ENCODE measurements around the gene SCML1. TPM values are rescaled to one million over a fixed set of nuclear protein-coding genes. Genes with fewer than 3 reads are reported as not detected.

Gene SCML1
- total RNA-seq, 1 experiment from 2014 or later = 2.7 TPM

DNA sequence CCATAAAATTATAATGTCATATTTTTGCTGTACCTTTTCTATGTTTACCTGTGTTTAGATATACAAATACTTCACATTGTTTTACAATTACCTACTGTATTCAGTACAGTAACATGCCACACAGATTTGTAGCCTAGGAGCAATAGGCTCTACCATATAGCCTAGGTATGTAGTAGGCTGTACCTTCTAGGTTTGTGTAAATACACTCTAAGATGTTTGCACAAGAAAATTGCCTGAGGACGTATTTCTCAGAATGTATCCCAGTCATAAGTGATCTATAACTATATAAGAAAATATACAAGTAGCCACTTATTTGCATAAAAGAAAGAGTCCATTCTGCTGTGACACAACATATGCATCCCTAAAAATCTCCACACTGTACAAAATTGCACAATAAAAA is 36.3 kb upstream of the SCML1 start:
- Histone ChIP-seq H3K27ac (ENCODE audit: low read depth, low read length) (no peak overlapping the region), H3K9me3 (ENCODE audit: control insufficient read depth in 1 of 2, insufficient read depth in 1 of 2, low read depth in 1 of 2, low read length in 2 of 2) (no peaks in the 10 kb centered on the region), H3K4me3 (replicated peaks in 1 of 2; ENCODE audit: low read depth in 1 of 2, low read length in 2 of 2) (no peak overlapping the region), H3K36me3 (ENCODE audit: control insufficient read depth in 1 of 2, insufficient read depth in 2 of 2, low read length in 2 of 2) (no peaks in the 10 kb centered on the region), H3K9me2 (ENCODE audit: insufficient read depth) (no peaks in the 10 kb centered on the region), H3K4me2 (ENCODE audit: low read length) (no peak overlapping the region), H3K4me1 (ENCODE audit: control insufficient read depth in 1 of 2, insufficient read depth in 2 of 2, low read length in 2 of 2) (no peaks in the 10 kb centered on the region), H4K20me1 (ENCODE audit: insufficient read depth) (no peaks in the 10 kb centered on the region), H3K27me3 (ENCODE audit: insufficient read depth, low read length) (no peaks in the 10 kb centered on the region), H3K9ac (ENCODE audit: low read length) (no peak overlapping the region), H2AFZ (ENCODE audit: low read depth, low read length, poor library complexity, severe bottlenecking) (no peak overlapping the region), H3K79me2 (ENCODE audit: insufficient read depth, low read length) (no peaks in the 10 kb centered on the region)
- CTCF ChIA-PET = no interaction called here
- POLR2A ChIA-PET = no interaction called here
- TF ChIP-seq POLR2AphosphoS5 (IDR thresholded peaks at IDR 0.05; ENCODE audit: low read depth, low read length) (no peak), EGR1 (IDR thresholded peaks at IDR 0.05; ENCODE audit: low read depth) (no peak), ELF1 (IDR thresholded peaks at IDR 0.05; ENCODE audit: borderline replicate concordance, low read depth) (no peak), SRF (IDR thresholded peaks at IDR 0.05; ENCODE audit: low read depth) (no peak), YY1 (IDR thresholded peaks at IDR 0.05; ENCODE audit: extremely low read depth, insufficient replicate concordance, low read depth, low read length) (no peak), TCF7L2 (IDR thresholded peaks at IDR 0.05; ENCODE audit: borderline replicate concordance, extremely low read depth, insufficient read depth, insufficient read length) (no peak), EZH2 (IDR thresholded peaks at IDR 0.05) (no peak), RAD21 (IDR thresholded peaks at IDR 0.05; ENCODE audit: low read depth) (no peak), ZFX (IDR thresholded peaks at IDR 0.05) (no peak), JUND (IDR thresholded peaks at IDR 0.05) (no peak), SP1 (IDR thresholded peaks at IDR 0.05; ENCODE audit: low read depth) (no peak), EZH2phosphoT487 (IDR thresholded peaks at IDR 0.05; ENCODE audit: borderline replicate concordance) (no peak), SIN3A (IDR thresholded peaks at IDR 0.05; ENCODE audit: low read depth) (no peak), CEBPB (IDR thresholded peaks at IDR 0.05; ENCODE audit: low read depth) (no peak), ZNF274 (IDR thresholded peaks at IDR 0.05; ENCODE audit: low read depth, low read length) (no peak)
- TF ChIP-seq, protein P1, sequence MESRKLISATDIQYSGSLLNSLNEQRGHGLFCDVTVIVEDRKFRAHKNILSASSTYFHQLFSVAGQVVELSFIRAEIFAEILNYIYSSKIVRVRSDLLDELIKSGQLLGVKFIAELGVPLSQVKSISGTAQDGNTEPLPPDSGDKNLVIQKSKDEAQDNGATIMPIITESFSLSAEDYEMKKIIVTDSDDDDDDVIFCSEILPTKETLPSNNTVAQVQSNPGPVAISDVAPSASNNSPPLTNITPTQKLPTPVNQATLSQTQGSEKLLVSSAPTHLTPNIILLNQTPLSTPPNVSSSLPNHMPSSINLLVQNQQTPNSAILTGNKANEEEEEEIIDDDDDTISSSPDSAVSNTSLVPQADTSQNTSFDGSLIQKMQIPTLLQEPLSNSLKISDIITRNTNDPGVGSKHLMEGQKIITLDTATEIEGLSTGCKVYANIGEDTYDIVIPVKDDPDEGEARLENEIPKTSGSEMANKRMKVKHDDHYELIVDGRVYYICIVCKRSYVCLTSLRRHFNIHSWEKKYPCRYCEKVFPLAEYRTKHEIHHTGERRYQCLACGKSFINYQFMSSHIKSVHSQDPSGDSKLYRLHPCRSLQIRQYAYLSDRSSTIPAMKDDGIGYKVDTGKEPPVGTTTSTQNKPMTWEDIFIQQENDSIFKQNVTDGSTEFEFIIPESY (IDR thresholded peaks at IDR 0.05; ENCODE audit: extremely low read depth, insufficient replicate concordance, low read length) = no peak
- TF ChIP-seq, protein P2, sequence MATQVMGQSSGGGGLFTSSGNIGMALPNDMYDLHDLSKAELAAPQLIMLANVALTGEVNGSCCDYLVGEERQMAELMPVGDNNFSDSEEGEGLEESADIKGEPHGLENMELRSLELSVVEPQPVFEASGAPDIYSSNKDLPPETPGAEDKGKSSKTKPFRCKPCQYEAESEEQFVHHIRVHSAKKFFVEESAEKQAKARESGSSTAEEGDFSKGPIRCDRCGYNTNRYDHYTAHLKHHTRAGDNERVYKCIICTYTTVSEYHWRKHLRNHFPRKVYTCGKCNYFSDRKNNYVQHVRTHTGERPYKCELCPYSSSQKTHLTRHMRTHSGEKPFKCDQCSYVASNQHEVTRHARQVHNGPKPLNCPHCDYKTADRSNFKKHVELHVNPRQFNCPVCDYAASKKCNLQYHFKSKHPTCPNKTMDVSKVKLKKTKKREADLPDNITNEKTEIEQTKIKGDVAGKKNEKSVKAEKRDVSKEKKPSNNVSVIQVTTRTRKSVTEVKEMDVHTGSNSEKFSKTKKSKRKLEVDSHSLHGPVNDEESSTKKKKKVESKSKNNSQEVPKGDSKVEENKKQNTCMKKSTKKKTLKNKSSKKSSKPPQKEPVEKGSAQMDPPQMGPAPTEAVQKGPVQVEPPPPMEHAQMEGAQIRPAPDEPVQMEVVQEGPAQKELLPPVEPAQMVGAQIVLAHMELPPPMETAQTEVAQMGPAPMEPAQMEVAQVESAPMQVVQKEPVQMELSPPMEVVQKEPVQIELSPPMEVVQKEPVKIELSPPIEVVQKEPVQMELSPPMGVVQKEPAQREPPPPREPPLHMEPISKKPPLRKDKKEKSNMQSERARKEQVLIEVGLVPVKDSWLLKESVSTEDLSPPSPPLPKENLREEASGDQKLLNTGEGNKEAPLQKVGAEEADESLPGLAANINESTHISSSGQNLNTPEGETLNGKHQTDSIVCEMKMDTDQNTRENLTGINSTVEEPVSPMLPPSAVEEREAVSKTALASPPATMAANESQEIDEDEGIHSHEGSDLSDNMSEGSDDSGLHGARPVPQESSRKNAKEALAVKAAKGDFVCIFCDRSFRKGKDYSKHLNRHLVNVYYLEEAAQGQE (IDR thresholded peaks at IDR 0.05; ENCODE audit: low read depth) = no peak
- TF ChIP-seq, protein P3, sequence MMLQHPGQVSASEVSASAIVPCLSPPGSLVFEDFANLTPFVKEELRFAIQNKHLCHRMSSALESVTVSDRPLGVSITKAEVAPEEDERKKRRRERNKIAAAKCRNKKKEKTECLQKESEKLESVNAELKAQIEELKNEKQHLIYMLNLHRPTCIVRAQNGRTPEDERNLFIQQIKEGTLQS (IDR thresholded peaks at IDR 0.05) = no peak
- TF ChIP-seq, protein P4, sequence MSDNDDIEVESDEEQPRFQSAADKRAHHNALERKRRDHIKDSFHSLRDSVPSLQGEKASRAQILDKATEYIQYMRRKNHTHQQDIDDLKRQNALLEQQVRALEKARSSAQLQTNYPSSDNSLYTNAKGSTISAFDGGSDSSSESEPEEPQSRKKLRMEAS (IDR thresholded peaks at IDR 0.05) = no peak
- TF ChIP-seq, protein P5, sequence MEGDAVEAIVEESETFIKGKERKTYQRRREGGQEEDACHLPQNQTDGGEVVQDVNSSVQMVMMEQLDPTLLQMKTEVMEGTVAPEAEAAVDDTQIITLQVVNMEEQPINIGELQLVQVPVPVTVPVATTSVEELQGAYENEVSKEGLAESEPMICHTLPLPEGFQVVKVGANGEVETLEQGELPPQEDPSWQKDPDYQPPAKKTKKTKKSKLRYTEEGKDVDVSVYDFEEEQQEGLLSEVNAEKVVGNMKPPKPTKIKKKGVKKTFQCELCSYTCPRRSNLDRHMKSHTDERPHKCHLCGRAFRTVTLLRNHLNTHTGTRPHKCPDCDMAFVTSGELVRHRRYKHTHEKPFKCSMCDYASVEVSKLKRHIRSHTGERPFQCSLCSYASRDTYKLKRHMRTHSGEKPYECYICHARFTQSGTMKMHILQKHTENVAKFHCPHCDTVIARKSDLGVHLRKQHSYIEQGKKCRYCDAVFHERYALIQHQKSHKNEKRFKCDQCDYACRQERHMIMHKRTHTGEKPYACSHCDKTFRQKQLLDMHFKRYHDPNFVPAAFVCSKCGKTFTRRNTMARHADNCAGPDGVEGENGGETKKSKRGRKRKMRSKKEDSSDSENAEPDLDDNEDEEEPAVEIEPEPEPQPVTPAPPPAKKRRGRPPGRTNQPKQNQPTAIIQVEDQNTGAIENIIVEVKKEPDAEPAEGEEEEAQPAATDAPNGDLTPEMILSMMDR (IDR thresholded peaks at IDR 0.05 in 2 of 3, conservative IDR thresholded peaks at IDR 0.05 in 1 of 3; ENCODE audit: borderline replicate concordance in 1 of 3, insufficient read depth in 1 of 3, low read depth in 2 of 3, low read length in 2 of 3) = no peak
- DNase-seq (ENCODE audit: low read depth, low spot score) = no peak
- BruUV-seq (replicated peaks) = no TSS peak
- intact Hi-C loops (cut with micrococcal nuclease) = no loop called here
- RAD21 ChIA-PET (ENCODE audit: low non-redundant PET in 1 of 2, low total read pairs in 2 of 2, uncharacterized antibody in 2 of 2, unreplicated experiment in 2 of 2) = no interaction called here
- no peak for ATAC-seq

Measured in HCT116 (cell line).